IPS-20b (cell line): ENCODE results near the gene FAM149A.

Source experiments
- H3K27ac ChIP-seq: one replicate; pipeline ENCODE4 v1.5.1; 2013; ENCODE audit warnings: low read length
- H3K27me3 ChIP-seq: 2 replicates; pipeline ENCODE4 v1.6.1; 2013; ENCODE audit warnings: mild to moderate bottlenecking, low read length, inconsistent platforms; ENCODE audit not compliant: insufficient read depth
- H3K36me3 ChIP-seq: 2 replicates; pipeline ENCODE4 v1.6.1; 2013; ENCODE audit warnings: low read depth, mild to moderate bottlenecking, inconsistent platforms, low read length, moderate library complexity; ENCODE audit not compliant: insufficient read depth
- H3K4me1 ChIP-seq: 2 replicates; pipeline ENCODE4 v1.6.1; 2013; ENCODE audit warnings: mild to moderate bottlenecking, control low read depth, inconsistent platforms, low read length, moderate library complexity; ENCODE audit not compliant: insufficient read depth
- H3K4me3 ChIP-seq: 2 replicates; pipeline ENCODE4 v1.5.1; 2013; ENCODE audit warnings: mild to moderate bottlenecking, low read length, inconsistent platforms
- H3K9ac ChIP-seq: 2 replicates; pipeline ENCODE4 v1.6.1; 2013; ENCODE audit warnings: low read depth, mild to moderate bottlenecking, inconsistent platforms, low read length, moderate library complexity
- H3K9me3 ChIP-seq: 2 replicates; pipeline ENCODE4 v1.6.1; 2013; ENCODE audit warnings: mild to moderate bottlenecking, low read depth, low read length, inconsistent platforms; ENCODE audit not compliant: insufficient read depth

The FAM149A gene

GRCh38 chr4:186081202-186081807 is 23.2 kb upstream of the FAM149A start:
- no peaks in the 10 kb centered on the region for H3K36me3 ChIP-seq
- H3K9me3 ChIP-seq: no peaks in the 10 kb centered on the region
- H3K4me1 ChIP-seq: peaks cover 20% of the 10 kb centered on the region
- H3K27ac ChIP-seq: peak overlapping the region; percentile 34
- peak overlapping the region; percentile 53; the same call in 1 of the 2 replicates for H3K4me3 ChIP-seq
- H3K9ac ChIP-seq: peak overlapping the region; percentile 64
- H3K27me3 ChIP-seq: no peaks in the 10 kb centered on the region

- no peaks in the 10 kb centered on the region for H3K36me3 ChIP-seq
- peaks cover 20% of the 10 kb centered on the region for H3K4me1 ChIP-seq
- no peak overlapping the region for H3K4me3 ChIP-seq
- H3K27ac ChIP-seq: no peak overlapping the region
- no peaks in the 10 kb centered on the region for H3K27me3 ChIP-seq
- no peaks in the 10 kb centered on the region for H3K9me3 ChIP-seq
- no peak overlapping the region for H3K9ac ChIP-seq
Measured at GRCh38 chr4:186082221-186082620, 22.3 kb upstream of the FAM149A start.

DNA sequence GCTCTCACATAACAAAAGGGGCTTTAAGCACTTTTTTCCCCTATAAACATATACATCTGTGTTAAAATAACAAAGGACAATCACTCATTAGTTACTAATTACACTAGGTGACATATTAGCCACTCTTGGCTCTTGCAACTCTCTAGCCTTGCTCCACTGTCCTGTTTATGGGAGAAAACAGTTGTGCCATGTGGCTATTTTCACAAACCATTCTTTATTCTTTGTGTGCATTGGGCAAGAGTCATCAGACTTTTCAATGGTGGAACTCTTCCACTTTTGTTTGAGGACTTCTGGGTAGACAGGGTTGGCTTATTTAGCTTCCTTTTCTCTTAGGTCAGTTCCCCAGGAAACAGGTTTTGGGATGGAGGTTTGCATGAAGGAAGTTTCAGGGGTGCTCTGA is 16.0 kb upstream of the FAM149A start:
- no peaks in the 10 kb centered on the region for H3K27me3 ChIP-seq
- H3K27ac ChIP-seq: no peak overlapping the region
- no peaks in the 10 kb centered on the region for H3K36me3 ChIP-seq
- H3K9ac ChIP-seq: no peak overlapping the region
- no peaks in the 10 kb centered on the region; the same call in 1 of the 2 replicates for H3K4me1 ChIP-seq
- no peaks in the 10 kb centered on the region for H3K9me3 ChIP-seq
- no peak overlapping the region for H3K4me3 ChIP-seq

- H3K36me3 ChIP-seq: no peaks in the 10 kb centered on the region
- H3K4me1 ChIP-seq: no peaks in the 10 kb centered on the region; the same call in 1 of the 2 replicates
- no peak overlapping the region for H3K27ac ChIP-seq
- H3K9me3 ChIP-seq: no peaks in the 10 kb centered on the region
- H3K4me3 ChIP-seq: no peak overlapping the region
- H3K9ac ChIP-seq: no peak overlapping the region
- H3K27me3 ChIP-seq: no peaks in the 10 kb centered on the region
Measured at GRCh38 chr4:186092296-186092695, 12.2 kb upstream of the FAM149A start.

GRCh38 chr4:186095406-186095805 is 9.1 kb upstream of the FAM149A start:
- H3K4me1 ChIP-seq: no peaks in the 10 kb centered on the region
- H3K27me3 ChIP-seq: no peaks in the 10 kb centered on the region
- no peak overlapping the region for H3K27ac ChIP-seq
- no peaks in the 10 kb centered on the region for H3K9me3 ChIP-seq
- no peak overlapping the region for H3K9ac ChIP-seq
- H3K36me3 ChIP-seq: no peaks in the 10 kb centered on the region
- H3K4me3 ChIP-seq: no peak overlapping the region

DNA sequence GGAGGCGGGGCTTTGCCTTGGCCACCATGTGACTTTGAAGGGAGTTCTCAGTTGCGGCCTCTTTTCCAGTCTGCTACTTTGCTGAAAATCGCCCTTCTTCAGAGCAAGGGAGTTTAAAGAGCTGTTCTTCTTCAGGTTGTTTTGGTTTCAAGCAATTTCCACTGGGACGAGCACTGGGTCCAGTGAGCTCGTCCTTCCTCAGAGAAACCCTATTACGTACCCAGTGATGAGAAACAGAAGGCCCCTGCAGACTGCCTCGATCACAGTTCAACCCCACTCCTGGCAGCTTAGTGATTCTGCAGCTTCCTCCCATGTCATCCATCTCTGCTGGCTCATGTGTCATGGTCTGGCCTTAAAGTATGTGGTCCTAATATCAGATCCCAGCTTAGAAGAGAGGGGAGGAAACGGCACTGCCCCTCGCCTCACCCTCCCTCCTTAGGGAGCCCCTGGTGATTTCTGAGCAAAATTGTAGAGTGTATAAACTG is 7.8 kb upstream of the FAM149A start:
- no peak overlapping the region for H3K9ac ChIP-seq
- no peaks in the 10 kb centered on the region for H3K36me3 ChIP-seq
- H3K4me1 ChIP-seq: no peaks in the 10 kb centered on the region
- H3K27ac ChIP-seq: no peak overlapping the region
- H3K4me3 ChIP-seq: no peak overlapping the region
- no peaks in the 10 kb centered on the region for H3K27me3 ChIP-seq
- no peaks in the 10 kb centered on the region for H3K9me3 ChIP-seq

DNA sequence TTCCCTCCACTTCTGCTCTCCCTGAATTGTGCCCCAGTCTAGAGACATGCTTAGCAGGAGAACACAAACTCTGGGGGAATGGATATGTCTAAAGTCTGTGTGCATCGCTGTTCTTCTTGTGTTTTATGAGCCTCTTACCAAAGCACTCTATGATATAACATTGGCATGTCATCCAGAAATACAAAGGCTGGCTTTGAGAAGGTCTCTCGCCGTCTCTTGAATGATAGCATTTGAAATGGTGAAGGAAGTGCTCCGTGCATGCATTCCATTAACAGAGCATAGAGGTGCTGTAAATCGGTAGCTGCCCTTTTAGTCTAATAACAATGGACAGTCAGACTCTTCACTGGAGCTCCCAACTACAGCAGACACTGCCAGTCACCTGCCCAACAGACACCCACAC is 7.1 kb upstream of the FAM149A start:
- H3K4me1 ChIP-seq: no peaks in the 10 kb centered on the region
- H3K36me3 ChIP-seq: no peaks in the 10 kb centered on the region
- H3K27ac ChIP-seq: no peak overlapping the region
- no peak overlapping the region for H3K9ac ChIP-seq
- no peak overlapping the region for H3K4me3 ChIP-seq
- peaks cover 1% of the 10 kb centered on the region for H3K27me3 ChIP-seq
- no peaks in the 10 kb centered on the region for H3K9me3 ChIP-seq

DNA sequence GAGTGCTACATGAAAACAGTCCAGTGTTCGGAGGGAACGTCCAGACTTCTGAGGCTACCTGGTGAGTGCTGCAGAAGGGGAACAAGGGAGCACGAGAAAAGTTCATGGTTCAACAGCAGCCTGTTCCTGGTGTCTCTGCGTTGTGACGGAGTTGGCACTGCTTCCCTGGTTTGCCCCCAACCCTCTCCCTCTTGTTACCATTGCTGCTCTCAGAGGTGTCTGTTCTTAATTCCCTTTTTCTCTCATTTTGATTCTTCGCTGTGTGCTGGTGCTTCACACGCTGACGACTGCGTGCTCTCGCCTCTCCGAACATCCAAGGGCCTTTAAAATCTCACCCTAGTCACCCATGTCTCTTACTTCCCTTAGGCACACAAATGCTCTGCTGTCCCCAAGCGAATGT is 1.6 kb upstream of the FAM149A start:
- no peaks in the 10 kb centered on the region for H3K36me3 ChIP-seq
- H3K4me3 ChIP-seq: no peak overlapping the region
- H3K27me3 ChIP-seq: peaks cover 42% of the 10 kb centered on the region
- peaks cover 4% of the 10 kb centered on the region; the same call in 1 of the 2 replicates for H3K4me1 ChIP-seq
- H3K9me3 ChIP-seq: no peaks in the 10 kb centered on the region
- no peak overlapping the region for H3K9ac ChIP-seq
- no peak overlapping the region for H3K27ac ChIP-seq

- peaks cover 8% of the 10 kb centered on the region; the same call in 1 of the 2 replicates for H3K4me1 ChIP-seq
- peak overlapping the region; percentile 61 for H3K4me3 ChIP-seq
- no peak overlapping the region for H3K27ac ChIP-seq
- no peaks in the 10 kb centered on the region for H3K9me3 ChIP-seq
- H3K9ac ChIP-seq: peak overlapping the region; percentile 47; the same call in 1 of the 2 replicates
- H3K36me3 ChIP-seq: no peaks in the 10 kb centered on the region
- H3K27me3 ChIP-seq: peaks cover 42% of the 10 kb centered on the region
Measured at GRCh38 chr4:186104890-186105646, 564 bp downstream of the FAM149A start.

- H3K9ac ChIP-seq: peak overlapping the region; percentile 47; the same call in 1 of the 2 replicates
Measured at GRCh38 chr4:186105647-186106321, 1.3 kb downstream of the FAM149A start.

GRCh38 chr4:186107947-186108346 is 3.4 kb downstream of the FAM149A start:
- Histone ChIP-seq H3K9me3 (no peaks in the 10 kb centered on the region), H3K27me3 (peaks cover 35% of the 10 kb centered on the region), H3K27ac (no peak overlapping the region), H3K4me3 (no peak overlapping the region), H3K9ac (peak overlapping the region; percentile 25; the same call in 1 of the 2 replicates), H3K4me1 (peaks cover 8% of the 10 kb centered on the region; the same call in 1 of the 2 replicates), H3K36me3 (no peaks in the 10 kb centered on the region)

More at GRCh38 chr4:186105647-186106321, 1.3 kb downstream of the FAM149A start:
- Histone ChIP-seq H3K36me3 (no peaks in the 10 kb centered on the region), H3K4me1 (peaks cover 8% of the 10 kb centered on the region; the same call in 1 of the 2 replicates), H3K9me3 (no peaks in the 10 kb centered on the region), H3K27me3 (peaks cover 42% of the 10 kb centered on the region), H3K27ac (no peak overlapping the region), H3K4me3 (peak overlapping the region; percentile 61)
